GM18508 (cell line): ENCODE results near the gene TBP.
"Not testable (repeated sequence)": the region's sequence is repeated elsewhere in the genome, so short reads cannot be mapped to it uniquely, and the experiment has no call there.

ENCODE experiments used
- ATAC-seq: cut with Tn5 transposase; IDR thresholded peaks from one replicate; pipeline ENCODE4 v1.9.1; 2021; ENCODE audit warnings: moderate number of reproducible peaks; ENCODE audit not compliant: insufficient read depth, unreplicated experiment

TBP gene

GRCh38 chr6:170554013-170554795 is at the start of gene TBP:
Gene TBP (plus strand): TSS chr6:170554369. CDS start chr6:170557030, 2,661 bp downstream.
- peak; percentile 98 for ATAC-seq

- no peak for ATAC-seq
Measured at GRCh38 chr6:170504479-170504878, 49.7 kb upstream of the TBP start.

DNA sequence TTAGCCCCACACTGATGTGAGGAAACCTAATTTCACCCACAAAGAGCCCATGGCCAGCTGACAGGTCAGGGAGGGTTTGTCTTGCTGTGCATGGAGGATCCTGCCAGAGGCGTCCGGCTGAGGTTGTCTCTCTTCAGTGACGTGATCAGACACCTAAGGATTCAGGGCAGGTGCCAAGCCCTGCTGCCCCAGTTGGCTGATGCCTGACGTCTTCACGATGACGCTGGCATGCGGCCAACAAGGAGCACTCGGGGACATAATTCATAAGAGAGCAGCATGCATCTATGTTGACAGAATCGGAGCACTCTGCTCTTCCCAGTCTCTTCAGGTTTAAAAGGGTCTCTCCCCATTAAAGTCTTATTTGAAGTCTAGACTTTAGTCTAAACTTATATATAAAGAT is 48.9 kb upstream of the TBP start:
- no peak for ATAC-seq

DNA sequence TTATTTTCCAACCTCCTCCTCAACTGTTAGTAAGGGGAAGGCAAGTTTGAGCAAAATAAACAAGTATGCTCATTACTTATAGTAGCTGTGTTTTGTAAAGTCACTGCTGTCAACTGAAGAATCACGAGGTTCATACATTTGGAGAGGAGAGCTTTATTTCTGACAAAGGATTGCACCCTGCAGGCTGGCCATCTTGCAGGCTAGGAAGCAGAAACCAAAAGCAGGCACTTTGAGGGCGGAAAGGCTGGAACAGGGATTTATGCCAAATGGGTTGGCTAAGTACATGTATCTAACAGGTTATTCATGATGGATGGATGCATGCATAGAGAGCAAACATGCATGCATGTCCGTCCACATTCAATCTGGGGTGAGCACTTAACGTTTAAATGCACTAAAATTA is 47.7 kb upstream of the TBP start:
- ATAC-seq, result no peak

DNA sequence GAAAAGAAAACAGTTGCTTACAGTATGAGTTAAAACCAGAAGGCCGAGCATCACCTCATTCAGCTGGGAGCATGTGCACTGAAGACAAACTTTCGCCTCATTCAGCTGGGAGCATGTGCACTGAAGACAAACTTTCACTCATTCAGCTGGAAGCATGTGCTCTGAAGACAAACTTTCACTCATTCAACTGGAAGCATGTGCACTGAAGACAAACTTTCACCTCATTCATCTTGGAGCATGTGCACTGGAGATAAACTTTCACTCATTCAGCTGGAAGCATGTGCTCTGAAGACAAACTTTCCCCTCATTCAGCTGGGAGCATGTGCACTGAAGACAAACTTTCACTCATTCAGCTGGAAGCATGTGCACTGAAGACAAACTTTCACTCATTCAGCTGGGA is 46.4 kb upstream of the TBP start:
- ATAC-seq, result not testable (repeated sequence)

GRCh38 chr6:170508275-170508674 is 45.9 kb upstream of the TBP start:
- ATAC-seq, result not testable (repeated sequence)

GRCh38 chr6:170508892-170509722 is 45.1 kb upstream of the TBP start:
- not testable (repeated sequence) for ATAC-seq

DNA sequence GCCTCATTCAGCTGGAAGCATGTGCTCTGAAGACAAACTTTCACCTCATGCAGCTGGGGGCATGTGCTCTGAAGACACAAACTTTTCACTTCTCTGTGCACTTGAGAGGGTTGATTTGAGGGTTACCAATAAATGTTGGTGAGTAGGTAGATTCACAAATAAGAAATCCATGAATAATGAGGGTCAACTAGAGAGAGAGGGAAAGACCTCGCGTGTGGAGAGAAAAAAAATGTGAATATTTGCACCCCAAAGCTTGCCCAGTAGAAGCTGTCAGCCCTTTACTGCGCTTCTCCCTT is 44.5 kb upstream of the TBP start:
- no peak for ATAC-seq

- no peak for ATAC-seq
Measured at GRCh38 chr6:170510631-170511030, 43.5 kb upstream of the TBP start.

GRCh38 chr6:170512249-170512648 is 41.9 kb upstream of the TBP start:
- ATAC-seq, result no peak

- no peak for ATAC-seq
Measured at GRCh38 chr6:170514908-170515307, 39.3 kb upstream of the TBP start.

- peak; percentile 79 for ATAC-seq
Measured at GRCh38 chr6:170516783-170517616, 37.2 kb upstream of the TBP start.

DNA sequence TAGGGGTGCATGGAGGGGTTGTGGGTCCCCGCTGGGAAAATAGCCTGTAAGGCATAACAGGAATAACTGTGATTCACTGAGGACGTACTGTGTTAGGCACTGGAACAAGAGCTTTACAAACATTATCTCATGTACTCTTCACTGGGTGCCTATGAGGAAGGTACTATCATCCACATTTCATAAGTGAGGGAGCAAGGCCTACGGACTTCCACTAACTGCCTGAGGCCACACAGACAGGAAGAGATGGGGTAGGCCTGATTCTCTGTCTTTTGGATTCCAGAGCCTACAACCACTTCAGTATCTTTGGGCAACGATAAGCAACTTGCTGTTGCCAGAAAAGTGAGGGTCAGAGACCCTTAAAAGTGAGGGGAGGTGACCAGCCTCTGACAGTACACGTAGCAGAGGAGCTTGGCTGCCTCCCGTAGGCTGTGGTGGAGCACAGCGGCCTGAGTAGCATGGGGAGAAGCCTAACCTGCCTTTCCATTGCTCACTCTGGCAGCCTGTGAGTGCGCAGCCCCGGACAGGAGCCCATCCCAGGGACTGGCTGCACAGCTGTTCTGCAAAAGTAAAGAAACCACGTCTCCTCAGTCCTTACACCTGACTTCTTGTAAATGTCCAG is 31.5 kb upstream of the TBP start:
- no peak for ATAC-seq

DNA sequence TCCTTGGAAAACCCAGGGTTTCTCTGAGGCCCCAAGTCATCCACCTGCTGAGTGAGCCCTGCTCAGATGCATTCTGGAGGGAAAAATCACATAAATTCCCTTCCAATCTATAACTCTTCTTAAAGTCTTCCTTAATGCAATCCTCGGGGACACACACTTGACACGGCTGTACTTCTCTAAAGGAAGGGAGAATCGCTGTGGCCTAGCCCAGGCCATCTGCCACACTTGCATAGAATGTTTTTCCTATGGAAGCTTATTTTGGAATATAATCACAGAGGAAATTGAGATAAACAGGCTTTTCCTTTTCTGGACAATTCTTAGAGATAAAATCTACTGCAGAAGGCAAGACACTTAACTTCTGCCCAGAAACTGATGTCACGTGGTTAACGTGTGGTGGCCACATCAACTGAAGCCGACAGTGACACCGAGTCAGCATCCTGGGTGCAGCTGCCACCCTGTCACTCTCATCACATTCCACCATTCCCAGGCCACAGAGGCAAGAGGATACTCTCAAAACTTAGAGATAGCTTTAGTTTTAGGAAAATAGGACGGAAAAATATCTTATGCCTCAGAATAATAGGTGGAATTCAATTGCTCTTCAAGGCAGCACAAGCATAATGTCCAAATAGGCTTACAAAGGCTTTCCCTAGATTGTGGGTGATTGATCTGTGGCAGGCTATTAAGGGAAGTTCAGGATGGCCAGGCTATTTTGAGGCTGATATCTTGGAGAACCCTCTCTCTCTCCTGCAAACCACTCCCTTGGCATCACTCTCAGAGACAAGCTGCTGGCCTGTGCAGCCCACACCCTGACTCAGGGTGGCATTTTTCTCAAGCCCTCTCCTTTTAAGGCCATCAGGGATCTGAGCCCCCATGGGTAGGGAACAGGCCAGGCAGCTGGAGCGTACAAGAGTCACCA is 30.7 kb upstream of the TBP start:
- no peak for ATAC-seq

- no peak for ATAC-seq
Measured at GRCh38 chr6:170524172-170524502, 30.0 kb upstream of the TBP start.

DNA sequence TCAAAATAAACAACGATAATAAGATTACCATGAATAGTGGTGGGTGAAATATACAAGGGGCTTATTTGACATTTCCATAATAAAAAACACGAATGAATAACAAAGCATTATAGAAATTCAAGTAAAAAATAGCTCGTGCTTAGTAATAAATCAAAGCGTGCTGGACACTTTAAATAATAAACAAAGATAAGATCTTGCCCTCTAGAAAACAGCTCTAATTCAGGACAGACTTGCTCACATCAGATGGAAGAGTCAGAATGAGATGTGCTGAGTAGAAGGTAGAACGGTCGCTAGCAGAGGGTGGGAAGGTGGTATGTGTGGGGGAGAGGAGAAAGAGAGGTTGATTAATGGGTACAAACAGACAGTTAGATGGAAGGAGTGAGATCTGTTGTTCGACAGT is 28.4 kb upstream of the TBP start:
- ATAC-seq, result no peak

DNA sequence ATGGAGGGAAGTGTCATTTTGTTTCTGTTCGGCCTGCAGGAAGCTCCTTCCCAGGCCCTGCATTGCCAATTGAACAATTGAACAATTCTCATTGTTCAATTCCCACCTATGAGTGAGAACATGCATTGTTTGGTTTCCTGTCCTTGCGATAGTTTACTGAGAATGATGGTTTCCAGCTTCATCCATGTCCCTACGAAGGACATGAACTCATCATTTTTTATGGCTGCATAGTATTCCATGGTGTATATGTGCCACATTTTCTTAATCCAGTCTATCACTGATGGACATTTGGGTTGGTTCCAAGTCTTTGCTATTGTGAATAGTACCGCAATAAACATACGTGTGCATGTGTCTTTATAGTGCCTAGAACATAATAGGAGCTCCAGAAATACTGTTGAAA is 26.2 kb upstream of the TBP start:
- ATAC-seq, result not testable (repeated sequence)

- peak; percentile 55 for ATAC-seq
Measured at GRCh38 chr6:170529839-170530469, 24.2 kb upstream of the TBP start.

DNA sequence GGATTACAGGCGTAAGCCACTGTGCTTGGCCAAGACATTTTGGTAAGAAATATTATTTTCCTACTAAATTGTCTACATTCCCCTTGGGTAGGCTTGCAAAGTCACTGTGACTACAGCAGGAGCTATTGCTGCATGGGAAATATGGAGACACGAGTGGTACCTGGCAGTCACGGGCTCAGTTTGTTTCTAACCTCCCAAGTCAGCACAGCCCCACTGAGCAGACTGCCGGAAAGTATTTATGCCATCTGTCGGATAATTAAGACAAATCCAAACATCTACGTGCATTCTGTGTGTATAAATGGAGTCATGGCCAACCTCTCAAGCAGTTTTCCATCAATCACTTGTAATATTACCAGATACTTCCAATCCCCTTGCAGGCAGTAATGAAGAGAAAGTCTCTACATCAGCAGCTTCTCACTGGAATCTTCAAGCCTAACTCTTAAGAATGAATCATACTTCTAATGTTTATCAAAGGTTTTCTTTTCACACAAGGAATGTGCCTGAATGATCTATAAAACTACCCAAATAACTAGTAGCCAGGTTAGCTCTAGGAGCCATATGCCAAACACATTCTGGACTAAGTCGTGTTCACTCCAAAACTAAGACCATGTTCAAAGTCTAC is 21.2 kb upstream of the TBP start:
- no peak for ATAC-seq
